HG02642 (cell line): ENCODE results near the gene GH1.
A peak's percentile ranks its signal among the peaks of the same experiment; 100 is the strongest.
"Not testable (repeated sequence)": the region's sequence is repeated elsewhere in the genome, so short reads cannot be mapped to it uniquely, and the experiment has no call there.

Source experiments
- ATAC-seq: cut with Tn5 transposase; IDR thresholded peaks from one replicate; pipeline ENCODE4 v1.9.1; 2021; ENCODE audit warnings: mild to moderate bottlenecking; ENCODE audit not compliant: unreplicated experiment, poor library complexity

Gene GH1

DNA sequence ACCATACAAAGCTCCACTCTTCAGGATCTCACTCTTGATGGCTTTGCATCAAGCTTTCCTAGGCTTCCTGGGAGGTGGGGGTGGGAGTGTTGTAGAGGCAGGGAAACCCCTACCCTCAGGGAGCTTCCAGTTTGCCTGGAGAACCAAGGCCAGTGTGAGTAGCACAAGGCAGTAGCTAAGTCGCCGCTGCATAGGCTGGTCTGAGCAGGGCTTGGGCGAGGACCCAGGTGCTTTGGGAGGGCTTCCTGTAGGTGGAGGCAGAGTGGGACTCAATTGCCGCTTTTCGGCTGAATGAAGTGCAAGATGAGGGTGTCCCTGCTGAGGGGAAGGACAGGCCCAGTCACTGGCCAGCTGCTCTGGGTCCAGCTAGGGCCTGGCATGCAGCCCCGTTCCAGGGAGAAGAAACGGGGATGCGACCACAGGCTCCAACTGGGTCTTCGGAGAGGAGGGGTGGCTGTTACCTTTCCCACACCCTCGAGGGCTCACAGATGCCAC, 9.6 kb upstream of the GH1 start:
- no peak for ATAC-seq

DNA sequence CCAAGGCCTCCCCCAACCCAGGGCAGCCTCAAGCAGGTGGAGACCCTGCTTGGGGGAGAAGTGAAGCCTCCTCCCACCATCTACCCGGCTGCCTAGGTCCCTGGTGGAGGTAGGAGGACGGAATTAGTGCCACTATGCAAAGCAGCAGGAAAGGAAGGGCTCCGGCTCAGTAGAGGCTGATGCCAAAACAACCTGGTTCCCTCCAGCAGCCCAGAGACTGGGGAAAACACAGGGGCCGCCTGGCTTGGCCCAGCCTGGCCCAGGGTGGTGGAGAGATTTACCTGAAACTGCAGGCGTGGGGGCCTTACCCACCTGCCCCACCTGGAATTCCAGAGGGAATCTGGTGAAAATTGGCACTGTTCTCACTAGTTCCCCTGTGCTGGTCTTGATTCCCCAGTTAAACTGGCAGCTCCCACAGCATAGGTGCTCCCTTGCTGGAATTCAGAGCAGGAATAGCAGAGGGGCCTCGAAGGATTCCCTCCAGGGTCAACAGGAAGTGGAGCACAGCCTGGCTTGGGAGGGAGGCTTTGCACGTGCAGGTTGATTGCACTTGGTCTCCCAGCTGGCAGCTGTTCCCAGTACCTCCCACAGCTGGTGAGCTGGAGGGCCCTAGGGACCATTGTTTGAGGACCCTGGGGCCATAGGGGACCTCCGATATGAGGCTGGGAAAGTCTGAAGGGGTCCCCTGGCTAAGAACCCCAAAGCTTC, 9.0 kb upstream of the GH1 start:
- ATAC-seq, result no peak

DNA sequence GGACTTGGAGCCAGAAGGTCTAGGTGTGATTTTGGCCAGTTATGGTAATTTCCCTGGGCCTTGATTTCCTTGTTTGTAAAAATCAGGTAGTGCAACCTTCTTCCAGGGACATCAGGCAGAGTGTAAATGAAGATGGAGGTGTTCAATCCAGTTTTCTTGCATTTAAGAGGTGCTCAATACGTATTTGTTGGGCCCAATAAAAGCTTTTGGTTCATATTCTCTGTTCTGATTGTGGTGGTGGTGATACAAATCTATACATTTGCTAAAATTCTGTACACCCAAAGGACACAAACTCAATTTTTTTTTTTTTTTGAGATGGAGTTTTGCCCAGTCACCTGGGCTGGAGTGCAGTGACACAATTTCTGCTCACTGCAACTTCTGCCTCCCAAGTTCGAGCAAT, 7.5 kb upstream of the GH1 start:
- ATAC-seq, result no peak

DNA sequence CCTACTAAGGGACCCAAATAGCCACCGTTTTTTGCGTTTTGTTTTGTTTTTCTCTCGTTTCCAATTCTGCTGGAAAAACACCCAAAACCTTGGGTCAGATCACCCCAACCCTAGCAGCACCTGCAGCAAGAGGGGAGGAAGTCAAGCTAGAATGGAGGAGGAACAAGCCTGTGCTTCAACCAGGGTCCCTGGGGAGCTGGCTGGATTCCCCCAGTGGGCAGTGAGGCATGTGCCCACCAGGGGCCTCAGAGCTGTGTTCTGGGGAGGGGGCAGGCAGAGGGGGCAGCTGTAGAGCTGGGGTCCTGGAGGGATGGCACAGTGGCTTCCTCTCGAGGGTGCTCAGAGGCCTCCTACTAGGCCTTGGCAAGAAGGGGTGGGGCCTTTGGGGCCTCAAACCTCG, 7.0 kb upstream of the GH1 start:
- no peak for ATAC-seq

DNA sequence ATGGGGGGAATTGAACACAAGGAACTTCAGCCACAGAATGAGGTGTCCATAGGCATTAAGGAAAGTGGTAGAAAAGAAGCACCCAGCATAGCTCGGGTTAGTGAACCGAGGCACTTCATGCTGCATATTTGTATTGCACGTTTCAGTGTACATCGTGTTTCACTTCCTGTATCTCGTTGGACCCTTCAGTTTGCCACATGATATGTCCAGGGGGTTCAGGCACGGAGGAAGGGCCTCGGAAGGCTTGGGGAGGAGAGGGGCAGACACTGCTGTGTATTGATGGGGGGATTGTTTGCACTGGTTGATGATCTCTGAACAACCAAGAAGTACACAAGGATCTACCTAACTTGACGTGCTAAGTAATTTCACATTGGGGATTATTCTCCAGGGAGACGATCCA, 3.8 kb upstream of the GH1 start:
- ATAC-seq, result not testable (repeated sequence)

DNA sequence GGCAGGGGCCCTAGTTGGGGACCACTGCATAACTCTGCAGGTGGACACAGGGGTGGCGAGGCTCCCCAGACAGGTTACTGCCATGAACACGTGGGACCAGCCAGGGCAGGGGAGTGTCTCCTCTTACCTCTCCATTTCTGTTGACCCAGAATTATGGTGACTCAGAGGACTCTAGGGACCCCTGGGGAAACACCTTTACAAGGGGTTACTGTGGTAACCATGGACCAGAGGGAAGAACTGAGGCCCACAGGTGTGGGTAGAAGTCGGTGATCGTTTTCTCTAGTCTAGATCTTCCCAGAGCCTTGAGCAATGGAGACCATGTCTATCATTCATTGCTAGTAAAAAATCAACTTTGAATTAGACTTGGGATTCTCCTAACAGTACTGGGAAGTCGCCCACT, 2.1 kb upstream of the GH1 start:
- not testable (repeated sequence) for ATAC-seq

DNA sequence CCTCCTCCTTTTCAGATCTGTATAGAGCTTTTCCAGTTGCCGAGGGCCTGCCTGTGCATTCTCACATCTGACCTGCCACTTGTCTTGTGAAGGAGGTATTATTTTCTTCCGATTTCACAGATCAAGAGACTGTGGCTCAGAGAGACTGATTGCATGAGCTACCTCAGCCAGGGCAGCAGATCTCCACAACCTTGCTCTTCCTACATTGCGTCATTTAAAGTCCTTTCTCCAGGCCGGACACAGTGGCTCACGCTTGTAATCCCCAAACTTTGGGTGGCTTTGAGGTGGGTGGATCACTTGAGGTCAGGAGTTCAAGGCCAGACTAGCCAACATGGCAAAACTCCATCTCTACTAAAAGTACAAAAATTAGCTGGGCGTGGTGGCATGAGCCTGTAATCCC, 1.4 kb upstream of the GH1 start:
- not testable (repeated sequence) for ATAC-seq

DNA sequence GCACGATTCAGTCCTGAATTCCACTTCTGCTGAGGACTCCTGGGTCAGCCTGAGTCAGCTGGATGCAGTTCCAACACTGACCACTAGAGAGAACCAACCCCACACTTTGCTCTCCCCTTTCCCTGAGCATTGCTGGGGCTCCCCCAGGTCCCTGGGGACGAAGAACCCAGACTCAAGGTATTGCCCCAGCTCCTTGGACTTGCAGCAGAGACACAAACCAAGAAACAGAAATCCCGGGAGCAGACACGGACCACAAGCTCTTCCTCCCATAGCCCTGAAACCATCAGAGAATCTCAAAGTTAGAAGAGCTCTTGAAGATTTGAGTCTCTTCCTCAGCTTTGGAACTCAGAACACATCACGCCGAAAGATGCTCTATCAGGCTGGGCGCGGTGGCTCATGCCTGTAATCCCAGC, 678 bp upstream of the GH1 start:
- ATAC-seq, result peak; percentile 60

DNA sequence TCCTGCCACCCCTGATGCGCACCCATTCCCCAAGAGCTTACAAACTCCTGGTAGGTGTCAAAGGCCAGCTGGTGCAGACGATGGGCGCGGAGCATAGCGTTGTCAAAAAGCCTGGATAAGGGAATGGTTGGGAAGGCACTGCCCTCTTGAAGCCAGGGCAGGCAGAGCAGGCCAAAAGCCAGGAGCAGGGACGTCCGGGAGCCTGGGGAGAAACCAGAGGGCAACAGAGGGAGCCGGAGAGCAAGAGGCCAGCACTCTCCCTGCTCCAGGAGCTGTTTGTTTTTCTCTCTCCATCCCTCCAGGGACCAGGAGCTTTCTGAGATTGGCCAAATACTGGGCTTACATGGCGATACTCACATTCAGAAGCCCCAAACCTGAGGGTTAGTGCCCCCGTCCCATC, 334 bp downstream of the GH1 start:
- ATAC-seq, result no peak

DNA sequence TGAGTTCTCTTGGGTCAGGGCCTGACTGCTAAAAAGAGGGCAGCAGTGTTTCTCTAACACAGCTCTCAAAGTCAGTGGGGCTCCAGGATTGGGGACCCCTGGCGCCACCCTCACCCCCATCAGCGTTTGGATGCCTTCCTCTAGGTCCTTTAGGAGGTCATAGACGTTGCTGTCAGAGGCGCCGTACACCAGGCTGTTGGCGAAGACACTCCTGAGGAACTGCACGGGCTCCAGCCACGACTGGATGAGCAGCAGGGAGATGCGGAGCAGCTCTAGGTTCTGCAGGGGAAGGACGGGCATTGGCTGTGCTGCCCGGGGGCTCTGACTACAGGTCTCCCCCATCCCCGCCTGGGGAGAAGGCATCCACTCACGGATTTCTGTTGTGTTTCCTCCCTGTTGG, 993 bp downstream of the GH1 start:
- no peak for ATAC-seq

DNA sequence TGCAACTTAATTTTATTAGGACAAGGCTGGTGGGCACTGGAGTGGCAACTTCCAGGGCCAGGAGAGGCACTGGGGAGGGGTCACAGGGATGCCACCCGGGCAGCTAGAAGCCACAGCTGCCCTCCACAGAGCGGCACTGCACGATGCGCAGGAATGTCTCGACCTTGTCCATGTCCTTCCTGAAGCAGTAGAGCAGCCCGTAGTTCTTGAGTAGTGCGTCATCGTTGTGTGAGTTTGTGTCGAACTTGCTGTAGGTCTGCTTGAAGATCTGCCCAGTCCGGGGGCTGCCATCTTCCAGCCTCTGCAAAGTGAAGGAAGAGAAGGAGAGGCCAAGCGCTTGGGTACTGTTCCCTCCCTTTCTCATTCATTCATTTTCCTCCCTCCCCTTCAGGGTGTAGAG, 1.4 kb downstream of the GH1 start:
- not testable (repeated sequence) for ATAC-seq

DNA sequence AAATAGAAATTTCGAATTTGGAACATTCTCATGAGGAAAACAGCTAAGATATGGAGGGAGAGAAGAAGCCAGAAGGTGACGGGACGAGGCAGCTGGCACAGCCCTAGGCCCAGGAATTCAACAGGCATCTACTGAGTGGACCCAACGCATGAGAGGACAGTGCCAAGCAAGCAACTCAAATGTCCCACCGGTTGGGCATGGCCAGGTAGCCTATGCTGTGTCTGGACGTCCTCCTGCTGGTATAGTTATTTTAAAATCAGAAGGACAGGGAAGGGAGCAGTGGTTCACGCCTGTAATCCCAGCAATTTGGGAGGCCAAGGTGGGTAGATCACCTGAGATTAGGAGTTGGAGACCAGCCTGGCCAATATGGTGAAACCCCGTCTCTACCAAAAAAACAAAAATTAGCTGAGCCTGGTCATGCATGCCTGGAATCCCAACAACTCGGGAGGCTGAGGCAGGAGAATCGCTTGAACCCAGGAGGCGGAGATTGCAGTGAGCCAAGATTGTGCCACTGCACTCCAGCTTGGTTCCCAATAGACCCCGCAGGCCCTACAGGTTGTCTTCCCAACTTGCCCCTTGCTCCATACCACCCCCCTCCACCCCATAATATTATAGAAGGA, 2.0 kb downstream of the GH1 start:
- no peak for ATAC-seq

DNA sequence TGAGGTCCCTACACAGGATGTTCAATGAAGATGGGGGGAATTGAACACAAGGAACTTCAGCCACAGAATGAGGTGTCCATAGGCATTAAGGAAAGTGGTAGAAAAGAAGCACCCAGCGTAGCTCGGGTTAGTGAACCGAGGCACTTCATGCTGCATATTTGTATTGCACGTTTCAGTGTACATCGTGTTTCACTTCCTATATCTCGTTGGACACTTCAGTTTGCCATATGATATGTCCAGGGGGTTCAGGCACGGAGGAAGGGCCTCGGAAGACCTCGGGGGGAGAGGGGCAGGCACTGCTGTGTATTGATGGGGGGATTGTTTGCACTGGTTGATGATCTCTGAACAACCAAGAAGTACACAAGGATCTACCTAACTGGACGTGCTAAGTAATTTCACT, 2.9 kb downstream of the GH1 start:
- not testable (repeated sequence) for ATAC-seq

DNA sequence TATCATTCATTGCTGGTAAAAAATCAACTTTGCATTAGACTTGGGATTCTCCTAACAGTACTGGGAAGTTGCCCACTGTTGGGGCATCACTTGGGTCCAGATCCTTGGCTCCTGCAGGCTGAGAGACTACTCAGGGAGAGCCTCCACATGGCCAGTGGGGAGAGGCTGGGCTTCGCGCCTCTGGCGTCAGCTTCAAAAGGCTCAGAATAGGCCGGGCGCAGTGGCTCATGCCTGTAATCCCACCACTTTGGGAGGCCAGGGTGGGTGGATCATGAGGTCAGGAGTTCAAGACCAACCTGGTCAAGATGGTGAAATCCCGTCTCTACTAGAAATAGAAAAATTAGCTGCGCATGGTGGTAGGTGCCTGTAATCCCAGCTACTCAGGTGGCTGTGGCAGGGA, 4.2 kb downstream of the GH1 start:
- no peak for ATAC-seq

DNA sequence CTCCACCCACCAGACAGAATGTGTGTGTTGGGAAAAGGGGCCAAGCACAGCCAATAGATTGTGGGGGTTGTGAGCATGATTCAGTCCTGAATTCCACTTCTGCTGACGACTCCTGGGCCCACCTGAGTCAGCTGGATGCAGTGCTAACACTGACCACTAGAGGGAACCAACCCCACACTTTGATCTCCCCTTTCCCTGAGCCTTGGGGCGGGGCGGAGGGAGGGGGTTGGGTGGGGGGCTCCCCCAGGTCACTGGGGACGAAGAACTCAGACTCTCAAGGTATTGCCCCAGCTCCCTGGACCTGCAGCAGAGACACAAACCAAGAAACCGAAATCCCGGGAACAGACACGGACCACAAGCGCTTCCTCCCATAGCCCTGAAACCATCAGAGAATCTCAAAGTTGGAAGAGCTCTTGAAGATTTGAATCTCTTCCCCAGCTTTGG, 7.0 kb downstream of the GH1 start:
- no peak for ATAC-seq

DNA sequence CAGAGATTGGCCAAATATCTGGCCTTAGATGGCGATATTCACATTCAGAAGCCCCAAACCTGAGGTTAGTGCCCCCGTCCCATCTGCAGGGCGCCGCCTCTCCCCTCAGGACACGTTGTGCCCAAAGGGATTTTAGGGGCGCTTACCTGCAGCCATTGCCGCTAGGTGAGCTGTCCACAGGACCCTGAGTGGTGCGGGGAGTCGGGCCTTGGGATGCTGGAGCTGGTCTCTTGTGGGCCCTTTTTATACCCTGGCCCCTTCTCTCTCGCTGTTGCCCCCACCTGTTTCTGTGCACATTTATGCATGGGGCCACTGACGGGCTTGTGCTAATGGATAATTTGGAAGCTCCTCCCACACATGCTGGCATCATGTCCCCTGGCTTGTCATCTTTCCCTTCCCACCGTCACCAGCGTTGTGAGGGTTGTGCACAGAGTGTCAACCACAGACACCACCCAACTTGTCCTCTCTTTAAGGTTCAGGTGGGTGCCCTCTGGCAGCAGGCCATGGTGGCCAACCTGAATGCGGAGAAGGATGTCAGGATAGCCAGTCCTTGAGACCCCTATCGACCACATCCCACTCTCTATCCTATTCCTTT, 7.5 kb downstream of the GH1 start, which contains the start of gene CSHL1:
Gene CSHL1, minus strand, starts transcription at position 218 of the 595 bp plus-strand sequence. Its CDS starts 62 bp downstream, at position 156.
- no peak for ATAC-seq

DNA sequence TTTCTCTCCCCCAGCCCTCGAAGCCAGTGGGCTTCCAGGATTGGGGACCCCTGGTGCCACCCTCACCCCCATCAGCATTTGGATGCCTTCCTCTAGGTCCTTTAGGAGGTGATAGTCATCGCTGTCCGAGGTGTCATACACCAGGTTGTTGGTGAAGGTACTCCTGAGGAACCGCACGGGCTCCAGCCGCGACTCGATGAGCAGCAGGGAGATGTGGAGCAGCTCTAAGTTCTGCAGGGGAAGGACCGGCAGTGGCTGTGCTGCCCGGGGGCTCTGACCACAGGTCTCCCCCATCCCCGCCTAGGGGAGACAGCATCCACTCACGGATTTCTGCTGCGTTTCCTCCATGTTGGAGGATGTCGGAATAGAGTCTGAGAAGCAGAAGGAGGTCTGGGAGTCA, 8.5 kb downstream of the GH1 start:
- ATAC-seq, result no peak

DNA sequence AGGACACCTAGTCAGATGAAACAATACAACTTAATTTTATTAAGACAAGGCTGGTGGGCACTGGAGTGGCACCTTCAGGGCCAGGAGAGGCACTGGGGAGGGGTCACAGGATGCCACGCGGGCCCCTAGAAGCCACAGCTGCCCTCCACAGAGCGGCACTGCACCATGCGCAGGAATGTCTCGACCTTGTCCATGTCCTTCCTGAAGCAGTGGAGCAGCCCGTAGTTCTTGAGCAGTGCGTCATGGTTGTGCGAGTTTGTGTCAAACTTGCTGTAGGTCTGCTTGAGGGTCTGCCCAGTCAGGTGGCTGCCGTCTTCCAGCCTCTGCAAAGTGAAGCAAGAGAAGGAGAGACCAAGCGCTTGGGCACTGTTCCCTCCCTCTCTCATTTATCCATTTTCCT, 9.1 kb downstream of the GH1 start:
- not testable (repeated sequence) for ATAC-seq

DNA sequence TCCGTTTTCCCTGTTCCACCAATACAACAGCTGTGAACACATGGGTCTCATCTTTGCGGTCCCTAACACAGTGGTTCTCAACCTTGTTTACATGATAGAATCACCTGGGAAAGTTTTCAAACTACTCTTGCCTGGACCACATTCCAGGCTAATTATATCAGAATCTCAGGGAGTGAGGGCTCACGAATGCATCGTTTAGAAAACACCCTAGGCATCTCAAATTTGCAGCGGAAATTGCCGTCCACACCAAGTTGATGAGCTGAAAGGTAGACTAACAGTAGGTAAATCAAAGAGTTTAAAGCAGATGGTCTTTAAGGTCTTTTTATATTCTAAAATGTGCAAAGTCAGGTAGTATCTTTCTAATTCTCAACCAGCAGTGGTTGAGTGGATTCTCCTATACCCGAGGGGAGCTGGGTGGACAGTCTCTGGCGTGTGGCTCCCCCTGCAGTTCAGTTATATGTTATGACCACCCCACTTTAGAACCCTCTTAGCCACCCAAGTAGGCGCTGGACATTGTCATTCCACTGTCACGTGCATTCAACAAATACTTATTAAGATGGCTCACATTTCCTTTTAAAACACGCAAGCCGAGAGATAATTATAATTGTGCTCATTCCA, 11.4 kb downstream of the GH1 start:
- not testable (repeated sequence) for ATAC-seq

DNA sequence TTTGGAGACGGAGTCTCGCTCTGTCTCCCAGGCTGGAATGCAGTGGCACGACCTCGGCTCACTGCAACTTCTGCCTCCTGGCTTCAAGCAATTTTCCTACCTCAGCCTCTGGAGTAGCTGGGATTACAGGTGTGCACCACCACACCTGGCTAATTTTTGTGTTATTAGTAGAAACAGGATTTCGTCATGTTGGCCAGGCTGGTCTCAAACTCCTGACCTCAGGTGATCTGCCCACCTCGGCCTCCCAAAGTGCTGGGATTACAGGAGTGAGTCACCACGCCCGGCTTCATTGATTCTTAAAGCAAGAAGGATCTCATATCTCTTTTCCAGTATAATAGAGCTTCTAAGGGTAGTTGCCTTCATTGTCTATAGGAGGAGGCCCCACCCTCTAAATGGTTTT, 13.8 kb downstream of the GH1 start:
- ATAC-seq, result not testable (repeated sequence)

DNA sequence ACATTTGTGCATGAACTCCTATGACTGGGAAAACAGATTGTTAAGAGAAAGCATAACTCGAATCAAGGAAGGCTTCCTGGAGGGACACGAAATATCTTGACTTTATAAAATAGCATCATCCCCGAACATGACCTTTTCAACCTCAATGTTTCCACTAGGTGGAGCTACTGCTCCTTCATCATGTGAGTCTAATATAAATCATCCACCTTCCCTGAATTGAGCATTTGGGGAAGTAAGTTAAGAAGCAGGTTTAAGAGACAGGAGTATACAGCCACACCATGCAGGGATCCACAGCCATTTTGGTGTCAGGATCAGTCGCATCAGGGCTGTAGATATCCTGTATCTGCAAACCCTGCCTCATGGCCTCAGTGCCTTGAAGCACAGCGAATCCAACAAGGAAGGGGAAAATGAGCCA, 14.8 kb downstream of the GH1 start:
- ATAC-seq, result not testable (repeated sequence)
